ENCODE data around the gene TFIP11. TPM values are rescaled to one million over a fixed set of nuclear protein-coding genes. Genes with fewer than 3 reads are reported as not detected.

Gene TFIP11
- total and polyA plus RNA-seq, 2 of the 13 experiments (the other 11 are each of a cell fraction or from before 2014, with no cell fraction given) = 15.4 to 22.8 TPM

DNA sequence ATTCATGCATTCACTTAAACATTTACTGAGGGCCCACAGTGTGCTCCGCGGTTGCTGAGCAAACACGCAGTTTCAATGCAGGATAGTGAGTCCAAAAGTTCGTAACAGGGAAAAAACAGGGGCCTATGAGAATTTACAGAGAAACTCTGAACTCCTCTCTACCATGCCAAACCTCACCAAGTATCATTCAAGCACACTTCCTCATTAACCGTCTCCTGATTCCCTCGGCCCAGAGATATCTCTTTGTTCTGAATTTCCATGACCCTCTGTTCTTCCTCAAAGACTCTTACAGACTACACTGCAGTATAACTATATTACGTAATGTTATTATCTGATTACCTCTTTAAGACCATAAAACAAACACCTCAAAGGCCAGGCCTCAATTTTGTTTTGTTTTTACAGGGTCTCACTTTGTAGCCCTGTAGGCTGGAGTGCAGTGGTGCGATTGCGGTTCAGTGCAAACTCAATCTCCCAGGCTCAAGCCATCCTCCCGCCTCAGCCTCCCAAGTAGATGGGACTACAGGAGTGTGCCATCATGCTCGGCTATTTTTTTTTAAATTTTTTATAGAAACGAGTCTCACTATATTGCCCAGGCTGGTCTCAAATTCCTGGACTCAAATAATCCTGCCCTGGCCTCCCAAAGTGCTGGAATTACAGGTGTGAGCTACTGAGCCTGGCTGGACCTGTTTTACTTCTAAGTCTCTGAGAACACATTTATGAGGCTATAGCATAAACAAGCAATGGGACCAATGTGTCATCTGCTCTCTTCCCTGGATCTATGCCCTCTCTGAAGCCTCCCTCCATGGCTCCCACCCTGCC, 32.3 kb downstream of the TFIP11 start (continued):
- TF ChIP-seq THAP11 (CRISPR knock-in tag; IDR thresholded peaks at IDR 0.05) = peak; percentile 22; the same call in 1 of the 2 replicates
- TF ChIP-seq, protein P1, sequence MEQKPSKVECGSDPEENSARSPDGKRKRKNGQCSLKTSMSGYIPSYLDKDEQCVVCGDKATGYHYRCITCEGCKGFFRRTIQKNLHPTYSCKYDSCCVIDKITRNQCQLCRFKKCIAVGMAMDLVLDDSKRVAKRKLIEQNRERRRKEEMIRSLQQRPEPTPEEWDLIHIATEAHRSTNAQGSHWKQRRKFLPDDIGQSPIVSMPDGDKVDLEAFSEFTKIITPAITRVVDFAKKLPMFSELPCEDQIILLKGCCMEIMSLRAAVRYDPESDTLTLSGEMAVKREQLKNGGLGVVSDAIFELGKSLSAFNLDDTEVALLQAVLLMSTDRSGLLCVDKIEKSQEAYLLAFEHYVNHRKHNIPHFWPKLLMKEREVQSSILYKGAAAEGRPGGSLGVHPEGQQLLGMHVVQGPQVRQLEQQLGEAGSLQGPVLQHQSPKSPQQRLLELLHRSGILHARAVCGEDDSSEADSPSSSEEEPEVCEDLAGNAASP (CRISPR knock-in tag; IDR thresholded peaks at IDR 0.05; ENCODE audit: borderline replicate concordance) = peak; percentile 35; the same call in 1 of the 2 replicates
- TF ChIP-seq TGIF2 (CRISPR knock-in tag; IDR thresholded peaks at IDR 0.05) = 0 out of 2 replicates have a peak, but pooled peaks have one; percentile 15
- TF ChIP-seq, protein P2, sequence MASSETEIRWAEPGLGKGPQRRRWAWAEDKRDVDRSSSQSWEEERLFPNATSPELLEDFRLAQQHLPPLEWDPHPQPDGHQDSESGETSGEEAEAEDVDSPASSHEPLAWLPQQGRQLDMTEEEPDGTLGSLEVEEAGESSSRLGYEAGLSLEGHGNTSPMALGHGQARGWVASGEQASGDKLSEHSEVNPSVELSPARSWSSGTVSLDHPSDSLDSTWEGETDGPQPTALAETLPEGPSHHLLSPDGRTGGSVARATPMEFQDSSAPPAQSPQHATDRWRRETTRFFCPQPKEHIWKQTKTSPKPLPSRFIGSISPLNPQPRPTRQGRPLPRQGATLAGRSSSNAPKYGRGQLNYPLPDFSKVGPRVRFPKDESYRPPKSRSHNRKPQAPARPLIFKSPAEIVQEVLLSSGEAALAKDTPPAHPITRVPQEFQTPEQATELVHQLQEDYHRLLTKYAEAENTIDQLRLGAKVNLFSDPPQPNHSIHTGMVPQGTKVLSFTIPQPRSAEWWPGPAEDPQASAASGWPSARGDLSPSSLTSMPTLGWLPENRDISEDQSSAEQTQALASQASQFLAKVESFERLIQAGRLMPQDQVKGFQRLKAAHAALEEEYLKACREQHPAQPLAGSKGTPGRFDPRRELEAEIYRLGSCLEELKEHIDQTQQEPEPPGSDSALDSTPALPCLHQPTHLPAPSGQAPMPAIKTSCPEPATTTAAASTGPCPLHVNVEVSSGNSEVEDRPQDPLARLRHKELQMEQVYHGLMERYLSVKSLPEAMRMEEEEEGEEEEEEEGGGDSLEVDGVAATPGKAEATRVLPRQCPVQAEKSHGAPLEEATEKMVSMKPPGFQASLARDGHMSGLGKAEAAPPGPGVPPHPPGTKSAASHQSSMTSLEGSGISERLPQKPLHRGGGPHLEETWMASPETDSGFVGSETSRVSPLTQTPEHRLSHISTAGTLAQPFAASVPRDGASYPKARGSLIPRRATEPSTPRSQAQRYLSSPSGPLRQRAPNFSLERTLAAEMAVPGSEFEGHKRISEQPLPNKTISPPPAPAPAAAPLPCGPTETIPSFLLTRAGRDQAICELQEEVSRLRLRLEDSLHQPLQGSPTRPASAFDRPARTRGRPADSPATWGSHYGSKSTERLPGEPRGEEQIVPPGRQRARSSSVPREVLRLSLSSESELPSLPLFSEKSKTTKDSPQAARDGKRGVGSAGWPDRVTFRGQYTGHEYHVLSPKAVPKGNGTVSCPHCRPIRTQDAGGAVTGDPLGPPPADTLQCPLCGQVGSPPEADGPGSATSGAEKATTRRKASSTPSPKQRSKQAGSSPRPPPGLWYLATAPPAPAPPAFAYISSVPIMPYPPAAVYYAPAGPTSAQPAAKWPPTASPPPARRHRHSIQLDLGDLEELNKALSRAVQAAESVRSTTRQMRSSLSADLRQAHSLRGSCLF (CRISPR knock-in tag; IDR thresholded peaks at IDR 0.05; ENCODE audit: borderline replicate concordance) = no peak
- TF ChIP-seq SIN3A (IDR thresholded peaks at IDR 0.05; ENCODE audit: borderline replicate concordance, low read depth, low read length) = 0 out of 2 replicates have a peak, but pooled peaks have one; percentile 30
- peak; percentile 41; the same call in 1 of the 2 replicates for TF ChIP-seq HDAC1 (CRISPR knock-in tag; IDR thresholded peaks at IDR 0.05)
- TF ChIP-seq, protein P3, sequence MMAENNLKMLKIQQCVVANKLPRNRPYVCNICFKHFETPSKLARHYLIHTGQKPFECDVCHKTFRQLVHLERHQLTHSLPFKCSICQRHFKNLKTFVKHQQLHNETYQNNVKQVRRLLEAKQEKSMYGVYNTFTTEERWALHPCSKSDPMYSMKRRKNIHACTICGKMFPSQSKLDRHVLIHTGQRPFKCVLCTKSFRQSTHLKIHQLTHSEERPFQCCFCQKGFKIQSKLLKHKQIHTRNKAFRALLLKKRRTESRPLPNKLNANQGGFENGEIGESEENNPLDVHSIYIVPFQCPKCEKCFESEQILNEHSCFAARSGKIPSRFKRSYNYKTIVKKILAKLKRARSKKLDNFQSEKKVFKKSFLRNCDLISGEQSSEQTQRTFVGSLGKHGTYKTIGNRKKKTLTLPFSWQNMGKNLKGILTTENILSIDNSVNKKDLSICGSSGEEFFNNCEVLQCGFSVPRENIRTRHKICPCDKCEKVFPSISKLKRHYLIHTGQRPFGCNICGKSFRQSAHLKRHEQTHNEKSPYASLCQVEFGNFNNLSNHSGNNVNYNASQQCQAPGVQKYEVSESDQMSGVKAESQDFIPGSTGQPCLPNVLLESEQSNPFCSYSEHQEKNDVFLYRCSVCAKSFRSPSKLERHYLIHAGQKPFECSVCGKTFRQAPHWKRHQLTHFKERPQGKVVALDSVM (CRISPR knock-in tag; IDR thresholded peaks at IDR 0.05) = peak; percentile 91
- peak; percentile 85 for TF ChIP-seq ASH2L (IDR thresholded peaks at IDR 0.05; ENCODE audit: insufficient read length, low read depth, low read length)
- TF ChIP-seq POLR2G (IDR thresholded peaks at IDR 0.05; ENCODE audit: low read depth, low read length) = peak; percentile 71; the same call in 1 of the 2 replicates
- TF ChIP-seq, protein P4, sequence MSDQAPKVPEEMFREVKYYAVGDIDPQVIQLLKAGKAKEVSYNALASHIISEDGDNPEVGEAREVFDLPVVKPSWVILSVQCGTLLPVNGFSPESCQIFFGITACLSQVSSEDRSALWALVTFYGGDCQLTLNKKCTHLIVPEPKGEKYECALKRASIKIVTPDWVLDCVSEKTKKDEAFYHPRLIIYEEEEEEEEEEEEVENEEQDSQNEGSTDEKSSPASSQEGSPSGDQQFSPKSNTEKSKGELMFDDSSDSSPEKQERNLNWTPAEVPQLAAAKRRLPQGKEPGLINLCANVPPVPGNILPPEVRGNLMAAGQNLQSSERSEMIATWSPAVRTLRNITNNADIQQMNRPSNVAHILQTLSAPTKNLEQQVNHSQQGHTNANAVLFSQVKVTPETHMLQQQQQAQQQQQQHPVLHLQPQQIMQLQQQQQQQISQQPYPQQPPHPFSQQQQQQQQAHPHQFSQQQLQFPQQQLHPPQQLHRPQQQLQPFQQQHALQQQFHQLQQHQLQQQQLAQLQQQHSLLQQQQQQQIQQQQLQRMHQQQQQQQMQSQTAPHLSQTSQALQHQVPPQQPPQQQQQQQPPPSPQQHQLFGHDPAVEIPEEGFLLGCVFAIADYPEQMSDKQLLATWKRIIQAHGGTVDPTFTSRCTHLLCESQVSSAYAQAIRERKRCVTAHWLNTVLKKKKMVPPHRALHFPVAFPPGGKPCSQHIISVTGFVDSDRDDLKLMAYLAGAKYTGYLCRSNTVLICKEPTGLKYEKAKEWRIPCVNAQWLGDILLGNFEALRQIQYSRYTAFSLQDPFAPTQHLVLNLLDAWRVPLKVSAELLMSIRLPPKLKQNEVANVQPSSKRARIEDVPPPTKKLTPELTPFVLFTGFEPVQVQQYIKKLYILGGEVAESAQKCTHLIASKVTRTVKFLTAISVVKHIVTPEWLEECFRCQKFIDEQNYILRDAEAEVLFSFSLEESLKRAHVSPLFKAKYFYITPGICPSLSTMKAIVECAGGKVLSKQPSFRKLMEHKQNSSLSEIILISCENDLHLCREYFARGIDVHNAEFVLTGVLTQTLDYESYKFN (CRISPR knock-in tag; conservative IDR thresholded peaks at IDR 0.05) = peak; percentile 84
- no peak for TF ChIP-seq SP140L (CRISPR knock-in tag; IDR thresholded peaks at IDR 0.05; ENCODE audit: borderline replicate concordance)
- TF ChIP-seq MAFK (conservative IDR thresholded peaks at IDR 0.05 in 1 of 2, IDR thresholded peaks at IDR 0.05 in 1 of 2; ENCODE audit: low read length in 2 of 2) = peak in 1 of 2 experiments; percentile 21; a peak in 1 of 4 replicates
- TF ChIP-seq ZSCAN22 (CRISPR knock-in tag; IDR thresholded peaks at IDR 0.05) = no peak

Data from HepG2 (cell line).